PC-3 (cell line): ENCODE measurements around the gene LMO7.
"Not testable (repeated sequence)": the region's sequence is repeated elsewhere in the genome, so short reads cannot be mapped to it uniquely, and the experiment has no call there.

Source experiments
- EZH2 ChIP-seq: fragments of 300-600 bp; sonication (generic); IDR thresholded peaks from one replicate; pipeline ENCODE4 v1.6.1; 2017; ENCODE audit warnings: antibody characterized with exemption, mild to moderate bottlenecking, low read length; ENCODE audit not compliant: unreplicated experiment
- EZH2phosphoT487 ChIP-seq: fragments of 300-600 bp; sonication (generic); IDR thresholded peaks from 2 replicates; pipeline ENCODE4 v1.6.1; 2018; ENCODE audit warnings: mild to moderate bottlenecking, antibody characterized with exemption, low read length, borderline replicate concordance
- TF ChIP-seq, protein P1 (sequence below): fragments of 300-600 bp; sonication (generic); conservative IDR thresholded peaks from 2 replicates; pipeline ENCODE4 v1.5.1; 2017; ENCODE audit warnings: antibody characterized with exemption, low read depth, mild to moderate bottlenecking, low read length

- TF ChIP-seq, protein P1, sequence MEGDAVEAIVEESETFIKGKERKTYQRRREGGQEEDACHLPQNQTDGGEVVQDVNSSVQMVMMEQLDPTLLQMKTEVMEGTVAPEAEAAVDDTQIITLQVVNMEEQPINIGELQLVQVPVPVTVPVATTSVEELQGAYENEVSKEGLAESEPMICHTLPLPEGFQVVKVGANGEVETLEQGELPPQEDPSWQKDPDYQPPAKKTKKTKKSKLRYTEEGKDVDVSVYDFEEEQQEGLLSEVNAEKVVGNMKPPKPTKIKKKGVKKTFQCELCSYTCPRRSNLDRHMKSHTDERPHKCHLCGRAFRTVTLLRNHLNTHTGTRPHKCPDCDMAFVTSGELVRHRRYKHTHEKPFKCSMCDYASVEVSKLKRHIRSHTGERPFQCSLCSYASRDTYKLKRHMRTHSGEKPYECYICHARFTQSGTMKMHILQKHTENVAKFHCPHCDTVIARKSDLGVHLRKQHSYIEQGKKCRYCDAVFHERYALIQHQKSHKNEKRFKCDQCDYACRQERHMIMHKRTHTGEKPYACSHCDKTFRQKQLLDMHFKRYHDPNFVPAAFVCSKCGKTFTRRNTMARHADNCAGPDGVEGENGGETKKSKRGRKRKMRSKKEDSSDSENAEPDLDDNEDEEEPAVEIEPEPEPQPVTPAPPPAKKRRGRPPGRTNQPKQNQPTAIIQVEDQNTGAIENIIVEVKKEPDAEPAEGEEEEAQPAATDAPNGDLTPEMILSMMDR: not testable (repeated sequence)
- TF ChIP-seq EZH2phosphoT487, EZH2: not testable (repeated sequence)
Measured at GRCh38 chr13:75743072-75743471, 106.9 kb downstream of the LMO7 start.
